Heart right ventricle (tissue), 16 donors: Measurements from ENCODE around the gene LBP. TPM values are rescaled to one million over a fixed set of nuclear protein-coding genes. Genes with fewer than 3 reads are reported as not detected.
A peak's percentile ranks its signal among the peaks of the same experiment; 100 is the strongest.

Source experiments
- ATAC-seq, 8 donors: fragments of 200-7000 bp; cut with Tn5 transposase; one replicate each; pipeline ENCODE4 v1.9.1; 2020; ENCODE audit warnings: mild to moderate bottlenecking in 8 of 8, moderate library complexity in 8 of 8, moderate number of reproducible peaks in 1 of 8
- DNase-seq, 2 donors: peaks; one replicate each; pipeline ENCODE4 v3.0.0-alpha.2; 2020
- H3K27ac ChIP-seq, 10 donors: fragments of 200-600 bp; sonication (generic) in 2 of 10; one replicate each; pipeline versions ENCODE4 v1.5.0 to v1.8.0; 2020 to 2022; ENCODE audit warnings: mild to moderate bottlenecking in 3 of 10
- H3K27me3 ChIP-seq, 7 donors: fragments of 200-600 bp; one replicate each; pipeline ENCODE4 v1.8.0; 2021 to 2022; ENCODE audit warnings: mild to moderate bottlenecking in 2 of 7
- H3K36me3 ChIP-seq, 9 donors: fragments of 200-600 bp; sonication (generic) in 1 of 9; one replicate each; pipeline versions ENCODE4 v1.5.0 to v1.8.0; 2020 to 2022; ENCODE audit warnings: mild to moderate bottlenecking in 2 of 9
- H3K4me1 ChIP-seq, 9 donors: fragments of 200-600 bp; sonication (generic) in 1 of 9; one replicate each; pipeline versions ENCODE4 v1.5.0 to v1.8.0; 2020 to 2022; ENCODE audit warnings: mild to moderate bottlenecking in 4 of 9
- H3K4me3 ChIP-seq, 10 donors: fragments of 200-600 bp; sonication (generic) in 2 of 10; one replicate each; pipeline versions ENCODE4 v1.5.0 to v1.8.0; 2020 to 2022; ENCODE audit warnings: mild to moderate bottlenecking in 7 of 10, moderate library complexity in 2 of 10
- H3K9me3 ChIP-seq, 11 donors: fragments of 200-600 bp in 10 of 11; sonication (generic) in 2 of 11; one replicate each; pipeline versions ENCODE4 v1.5.0 to v1.8.0; 2013 to 2022; ENCODE audit warnings: mild to moderate bottlenecking in 2 of 11, control low read depth in 1 of 11, moderate library complexity in 1 of 11
- WGBS, 2 donors: extraction: QIAGEN DNeasy Blood & Tissue Kit; methylation state at CpG; one replicate each; pipeline ENCODE4 v1.1.7; 2013; ENCODE audit warnings: inconsistent platforms in 1 of 2; 5-methylcytosine and 5-hydroxymethylcytosine counted together
- intact Hi-C, 10 donors: fragments of 100-400 bp; cut with DNase I; formaldehyde crosslinking; loops; one replicate each; pipeline versions ENCODE4 v1.11.1 to v1.14.2; 2022
- polyA plus RNA-seq, 2 donors: library from polyadenylated mRNA; stranded (reverse); fragments of 200-250 nt; gene quantifications; one replicate each; pipeline ENCODE4 v1.2.3, GENCODE V29; 2013
- total RNA-seq, 10 donors: library from RNA; stranded (reverse); fragmentation: NEBNext Ultra II Directional in 3 of 10; extraction: Animal tissue kit (Norgen Biotek cat#: 25700) in 3 of 10; gene quantifications; one replicate each; pipeline versions ENCODE4 v1.2.1 to v1.2.4, GENCODE V29; 2021 to 2023
- TF ChIP-seq, protein P1 (sequence below), 9 donors: fragments of 200-600 bp; sonication (generic) in 2 of 9; IDR thresholded peaks; one replicate each; pipeline versions ENCODE4 v1.5.0 to v1.8.0; 2021 to 2022; ENCODE audit warnings: antibody characterized with exemption in 9 of 9, mild to moderate bottlenecking in 5 of 9, moderate library complexity in 1 of 9
- donor health status: Arrhythmogenic right ventricular cardiomyopathy.
- donor health status: ischemic (EF 13 %, LVEDD 7.1; RV severe dilation, severe dysfunction).
- donor health status: healthy with polysubstance abuse.
- donor health status: DM: no; HTN: yes; CAD: no.
- donor health status: DM: no; HTN: no; CAD: no.
- donor health status: ischemic (EF 25% LVEDD 6.9; RV normal size, moderate dysfunction).
- donor health status: ischemic (EF 25% LVEDD 5.7; RV mildly dilated, moderate dysfunction).
- donor health status: healthy.
- donor health status: DM: yes; HTN: yes; CAD: no.
- donor health status: Ischemic cardiomyopathy.
- donor health status: ischemic (EF 35%, LVEDD 5.7; RV mildly dilated, moderate dysfunction).
- donor health status: nonischemic (EF 11% LVEDD 7.7; RV severe dilation, severe dysfunction).
- donor health status: DM: yes; HTN: yes; CAD: no.
- donor health status: PGD.
- donor health status: ischemic (EF 29% LVEDD 5.4; RV normal size, mild dysfunction).
- donor health status: nonischemic (EF 23%, LVEDD 6.1; RV moderate dilation, normal function).

The LBP gene
- total and polyA plus RNA-seq, 12 donors, result 0.17 to 3.5 (median 0.33) TPM; not detected in 5

DNA sequence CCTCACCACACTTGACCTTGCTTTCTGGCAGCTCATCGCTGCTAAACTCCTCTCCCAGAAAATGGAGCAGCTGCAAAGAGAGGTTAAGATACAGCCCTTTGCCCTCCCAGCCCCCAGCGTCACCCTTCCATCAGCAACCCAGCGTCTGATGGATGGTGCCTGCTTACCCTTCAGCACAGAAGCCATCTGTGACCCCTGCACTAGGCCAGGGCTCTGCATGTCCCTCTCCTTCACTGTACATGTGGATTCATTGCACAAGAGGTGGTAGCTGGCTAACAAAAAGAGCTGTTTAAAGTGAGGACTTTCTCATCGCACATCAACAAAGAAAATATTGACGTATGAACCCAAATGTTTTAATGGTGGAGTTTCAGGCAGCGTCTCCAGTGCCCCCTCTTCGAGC, 12.3 kb downstream of the LBP start:
- intact Hi-C loops, result no loop called here

DNA sequence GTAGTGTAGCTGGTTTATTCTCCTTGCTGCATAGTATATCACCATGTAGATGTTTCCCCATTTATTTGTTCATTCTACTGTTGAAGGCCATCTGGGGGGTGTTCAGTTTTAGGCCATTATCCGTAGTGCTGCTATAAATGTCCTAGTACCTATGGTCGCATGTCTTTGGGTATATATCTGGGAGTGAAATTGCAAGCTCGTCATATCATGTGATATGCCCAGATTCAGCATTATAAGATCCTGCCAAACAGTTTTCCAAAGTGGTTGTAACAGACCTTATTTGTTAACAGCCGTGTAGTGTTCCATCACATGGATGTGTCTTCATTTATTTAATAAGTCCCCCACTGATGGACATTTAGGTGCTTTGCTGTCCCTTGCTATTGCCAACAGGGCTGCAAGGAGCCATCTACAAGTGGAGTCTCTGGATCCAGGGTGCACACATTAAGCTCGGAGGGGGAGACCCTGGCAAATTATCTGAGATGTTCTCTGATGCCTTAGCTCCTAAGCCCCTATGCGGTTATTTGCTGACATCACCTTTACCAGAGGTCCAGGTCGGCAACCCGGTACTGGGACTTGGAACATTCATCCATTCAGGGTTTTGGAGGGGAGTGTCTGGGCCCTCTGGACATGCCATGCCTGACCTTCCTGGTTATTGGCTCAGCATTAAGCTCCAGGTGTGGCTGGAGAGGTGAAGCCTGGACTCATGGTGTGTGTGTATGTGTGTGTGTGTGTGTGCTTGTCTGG, 16.9 kb downstream of the LBP start:
- Histone ChIP-seq H3K36me3 (no peaks in the 10 kb centered on the region), H3K27ac (no peak overlapping the region), H3K4me3 (no peak overlapping the region), H3K9me3 (no peaks in the 10 kb centered on the region), H3K4me1 (no peaks in the 10 kb centered on the region), H3K27me3 (no peaks in the 10 kb centered on the region)
- TF ChIP-seq, protein P1, sequence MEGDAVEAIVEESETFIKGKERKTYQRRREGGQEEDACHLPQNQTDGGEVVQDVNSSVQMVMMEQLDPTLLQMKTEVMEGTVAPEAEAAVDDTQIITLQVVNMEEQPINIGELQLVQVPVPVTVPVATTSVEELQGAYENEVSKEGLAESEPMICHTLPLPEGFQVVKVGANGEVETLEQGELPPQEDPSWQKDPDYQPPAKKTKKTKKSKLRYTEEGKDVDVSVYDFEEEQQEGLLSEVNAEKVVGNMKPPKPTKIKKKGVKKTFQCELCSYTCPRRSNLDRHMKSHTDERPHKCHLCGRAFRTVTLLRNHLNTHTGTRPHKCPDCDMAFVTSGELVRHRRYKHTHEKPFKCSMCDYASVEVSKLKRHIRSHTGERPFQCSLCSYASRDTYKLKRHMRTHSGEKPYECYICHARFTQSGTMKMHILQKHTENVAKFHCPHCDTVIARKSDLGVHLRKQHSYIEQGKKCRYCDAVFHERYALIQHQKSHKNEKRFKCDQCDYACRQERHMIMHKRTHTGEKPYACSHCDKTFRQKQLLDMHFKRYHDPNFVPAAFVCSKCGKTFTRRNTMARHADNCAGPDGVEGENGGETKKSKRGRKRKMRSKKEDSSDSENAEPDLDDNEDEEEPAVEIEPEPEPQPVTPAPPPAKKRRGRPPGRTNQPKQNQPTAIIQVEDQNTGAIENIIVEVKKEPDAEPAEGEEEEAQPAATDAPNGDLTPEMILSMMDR (IDR thresholded peaks at IDR 0.05), result no peak
- 89 to 91% methylated on average over 8 of the region's 8 CpGs for WGBS, 2 donors
- DNase-seq, result no peak
- no peak for ATAC-seq
- intact Hi-C loops, result no loop called here

More for the DNA sequence above, 12.3 kb downstream of the LBP start:
- Histone ChIP-seq H3K27ac (no peak overlapping the region), H3K9me3 (no peaks in the 10 kb centered on the region), H3K4me1 (peaks cover 0 to 13% (median 0%) of the 10 kb centered on the region in 9 donors), H3K36me3 (no peaks in the 10 kb centered on the region), H3K27me3 (no peaks in the 10 kb centered on the region), H3K4me3 (no peak overlapping the region)
- ATAC-seq (no peak), DNase-seq (no peak)
- TF ChIP-seq, protein P1 (IDR thresholded peaks at IDR 0.05), result no peak
- WGBS, 2 donors, result 84 to 85% methylated on average over 7 of the region's 7 CpGs

DNA sequence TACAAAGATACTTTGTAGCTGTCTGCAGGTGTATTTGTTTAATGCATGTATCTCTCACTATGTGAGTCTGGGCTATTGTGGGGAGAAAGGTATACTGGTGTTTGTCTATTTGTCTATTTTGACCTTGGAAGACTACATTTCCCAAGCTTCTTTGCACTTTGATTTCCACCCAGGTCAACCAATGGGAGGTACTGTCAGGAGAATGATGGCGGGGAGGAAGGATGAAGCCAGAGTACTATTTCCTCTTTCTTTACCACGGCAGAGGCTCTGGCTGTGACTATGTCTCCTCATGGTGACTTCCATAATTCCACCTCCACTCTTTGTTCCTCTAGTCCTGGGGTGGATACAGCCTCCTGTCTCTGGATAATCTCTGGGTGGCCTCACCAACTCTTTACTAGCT, 23.1 kb downstream of the LBP start:
- intact Hi-C loops, result no loop called here
- Histone ChIP-seq H3K4me1 (peaks cover 0 to 14% (median 0%) of the 10 kb centered on the region in 9 donors), H3K9me3 (no peaks in the 10 kb centered on the region), H3K27me3 (peaks cover 0 to 4% (median 0%) of the 10 kb centered on the region in 7 donors), H3K36me3 (no peaks in the 10 kb centered on the region), H3K27ac (no peak overlapping the region), H3K4me3 (no peak overlapping the region)
- WGBS, 2 donors, result 32 to 51% methylated on average over 2 of the region's 2 CpGs
- peak in 1 of 8 donors; percentile 26 for ATAC-seq
- DNase-seq, result no peak
- TF ChIP-seq, protein P1 (IDR thresholded peaks at IDR 0.05), result no peak

DNA sequence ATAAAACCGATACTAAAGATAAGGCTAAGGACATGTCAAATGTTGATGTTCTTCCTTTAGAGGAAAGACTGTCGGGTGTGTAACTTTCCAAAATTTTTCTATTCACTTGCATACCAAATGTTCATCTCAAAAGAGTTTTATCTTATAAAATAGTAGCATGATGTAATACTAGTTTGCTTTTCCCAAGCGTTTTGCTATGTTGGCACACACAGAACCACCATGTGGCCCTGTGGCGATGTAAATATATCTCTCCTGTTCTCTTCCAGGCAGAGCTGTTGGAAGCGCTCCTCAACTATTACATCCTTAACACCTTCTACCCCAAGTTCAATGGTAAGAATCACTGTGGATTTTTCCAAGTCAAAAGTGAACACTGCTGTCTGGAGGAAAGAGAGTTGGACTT, 26.5 kb downstream of the LBP start:
- Histone ChIP-seq H3K36me3 (no peaks in the 10 kb centered on the region), H3K27ac (peak overlapping the region in 3 of 10 donors; percentile 29 to 39 (median 35)), H3K27me3 (peaks cover 0 to 4% (median 0%) of the 10 kb centered on the region in 7 donors), H3K4me1 (peaks cover 0 to 14% (median 0%) of the 10 kb centered on the region in 9 donors), H3K9me3 (no peaks in the 10 kb centered on the region), H3K4me3 (no peak overlapping the region)
- WGBS, 2 donors, result 55 to 64% methylated on average over 5 of the region's 5 CpGs
- TF ChIP-seq, protein P1 (IDR thresholded peaks at IDR 0.05), result no peak
- ATAC-seq (peak in 1 of 8 donors; percentile 39), DNase-seq (no peak)
- intact Hi-C loops, result loop anchor here in 1 of 10 donors (5.0 kb wide), 1 partner anchor 641 kb away; no protein-coding TSS in a partner anchor
